ENCODE data around the gene KREMEN1. TPM values are rescaled to one million over a fixed set of nuclear protein-coding genes. Genes with fewer than 3 reads are reported as not detected.

Gene KREMEN1
- total RNA-seq, 1 experiment from 2014 or later: 2.4 TPM

- Histone ChIP-seq H3K27me3 (no peaks in the 10 kb centered on the region), H3K36me3 (no peaks in the 10 kb centered on the region), H3K4me3 (no peak overlapping the region), H3K9me3 (no peaks in the 10 kb centered on the region)
- DNase-seq: no peak
Measured at GRCh38 chr22:29207562-29208501, 135.0 kb downstream of the KREMEN1 start.

DNA sequence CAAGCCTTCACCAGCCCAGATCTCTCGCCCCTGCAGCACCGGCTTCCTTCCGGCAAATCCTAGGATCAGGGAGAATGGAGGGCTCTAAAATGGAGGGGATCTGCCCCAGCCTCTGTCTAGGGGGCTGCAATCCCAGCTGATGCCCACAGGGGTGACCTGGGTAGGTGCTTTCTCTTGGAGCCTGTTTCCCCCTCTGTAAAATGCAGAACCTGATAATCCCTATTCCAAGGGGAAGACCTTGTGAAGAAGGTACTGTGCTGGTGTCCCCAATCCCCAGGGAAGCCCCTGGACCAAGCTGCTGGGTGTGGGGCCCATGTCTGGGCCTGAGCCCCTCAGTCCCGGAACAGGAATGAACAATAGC is 135.6 kb downstream of the KREMEN1 start:
- Histone ChIP-seq H3K4me3 (no peak overlapping the region), H3K36me3 (no peaks in the 10 kb centered on the region), H3K9me3 (no peaks in the 10 kb centered on the region), H3K27me3 (no peaks in the 10 kb centered on the region)
- no peak for DNase-seq

- Histone ChIP-seq H3K4me3 (no peak overlapping the region), H3K36me3 (no peaks in the 10 kb centered on the region), H3K27me3 (no peaks in the 10 kb centered on the region), H3K9me3 (no peaks in the 10 kb centered on the region)
- DNase-seq: no peak
Measured at GRCh38 chr22:29208879-29209623, 136.2 kb downstream of the KREMEN1 start.

DNA sequence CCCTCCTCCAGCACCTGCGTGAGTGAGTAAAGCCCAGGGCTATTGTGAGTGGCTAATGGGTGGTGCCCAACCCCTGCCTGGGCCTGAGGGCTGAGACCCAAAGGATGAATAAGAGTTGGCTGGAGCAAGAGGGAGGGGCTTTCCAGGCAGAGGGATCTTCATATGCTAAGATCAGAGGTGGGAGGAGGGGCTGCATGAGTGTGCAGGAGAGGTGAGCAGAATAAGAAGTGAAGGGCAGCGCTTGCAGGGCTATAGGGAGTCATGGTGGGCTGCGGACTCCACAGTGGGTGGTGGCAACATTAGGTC is 136.7 kb downstream of the KREMEN1 start:
- no peak overlapping the region for H3K4me3 ChIP-seq
- no peaks in the 10 kb centered on the region for H3K36me3 ChIP-seq
- no peaks in the 10 kb centered on the region for H3K9me3 ChIP-seq
- no peaks in the 10 kb centered on the region for H3K27me3 ChIP-seq
- DNase-seq: peak; percentile 58

DNA sequence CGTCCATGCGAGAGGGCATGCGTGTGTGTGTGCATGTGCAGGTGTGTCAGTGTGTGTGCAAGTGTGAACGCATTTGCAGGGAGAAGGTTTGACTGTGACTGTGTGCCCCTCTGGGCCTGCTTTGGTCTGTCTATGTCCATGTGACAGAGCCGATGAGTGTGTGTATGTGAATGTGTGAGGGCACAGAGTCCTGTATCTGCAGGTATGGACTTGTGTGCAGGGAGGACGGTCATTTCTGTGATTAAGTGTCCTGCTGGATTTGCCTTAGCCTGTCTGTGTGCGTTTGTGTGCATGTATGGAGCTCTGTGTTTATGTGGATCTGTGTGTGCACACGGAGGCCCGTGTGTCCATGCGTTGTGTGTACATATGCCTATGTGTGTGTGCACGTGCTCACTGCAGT is 138.2 kb downstream of the KREMEN1 start:
- Histone ChIP-seq H3K36me3 (no peaks in the 10 kb centered on the region), H3K27me3 (no peaks in the 10 kb centered on the region), H3K9me3 (no peaks in the 10 kb centered on the region), H3K4me3 (no peak overlapping the region)
- no peak for DNase-seq

GRCh38 chr22:29211466-29211865 is 138.6 kb downstream of the KREMEN1 start:
- Histone ChIP-seq H3K36me3 (no peaks in the 10 kb centered on the region), H3K4me3 (no peak overlapping the region), H3K9me3 (no peaks in the 10 kb centered on the region), H3K27me3 (no peaks in the 10 kb centered on the region)
- DNase-seq: no peak

- Histone ChIP-seq H3K9me3 (no peaks in the 10 kb centered on the region), H3K4me3 (no peak overlapping the region), H3K36me3 (no peaks in the 10 kb centered on the region), H3K27me3 (no peaks in the 10 kb centered on the region)
- no peak for DNase-seq
Measured at GRCh38 chr22:29212743-29213142, 139.9 kb downstream of the KREMEN1 start.

DNA sequence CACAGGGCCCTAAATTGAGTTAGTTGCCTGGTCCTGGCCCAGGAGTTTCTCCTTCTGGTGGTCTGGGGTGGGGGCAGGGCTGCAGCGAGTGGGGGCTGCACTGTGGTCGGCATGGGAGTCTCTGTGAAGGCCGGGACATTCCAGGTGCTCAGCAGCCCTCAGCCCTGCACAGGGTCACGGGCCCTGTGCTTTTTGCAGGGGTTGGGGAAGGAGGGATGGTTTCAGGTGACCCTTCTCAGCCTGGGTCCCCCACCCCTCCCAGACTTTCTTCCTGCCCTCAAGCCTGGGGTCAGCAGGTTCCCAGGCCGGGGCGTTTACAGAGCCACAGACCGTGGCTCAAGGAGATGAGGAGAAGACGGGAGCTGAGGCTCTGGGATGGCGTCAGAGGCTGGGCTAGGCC is 140.7 kb downstream of the KREMEN1 start:
- Histone ChIP-seq H3K9me3 (no peaks in the 10 kb centered on the region), H3K27me3 (no peaks in the 10 kb centered on the region), H3K36me3 (no peaks in the 10 kb centered on the region), H3K4me3 (no peak overlapping the region)
- no peak for DNase-seq

- H3K27me3 ChIP-seq: no peaks in the 10 kb centered on the region
- no peaks in the 10 kb centered on the region for H3K36me3 ChIP-seq
- no peak overlapping the region for H3K4me3 ChIP-seq
- no peaks in the 10 kb centered on the region for H3K9me3 ChIP-seq
- no peak for DNase-seq
Measured at GRCh38 chr22:29214232-29214631, 141.4 kb downstream of the KREMEN1 start.

GRCh38 chr22:29215012-29215860 is 142.4 kb downstream of the KREMEN1 start:
- Histone ChIP-seq H3K27me3 (no peaks in the 10 kb centered on the region), H3K9me3 (no peaks in the 10 kb centered on the region), H3K36me3 (no peaks in the 10 kb centered on the region), H3K4me3 (no peak overlapping the region)
- no peak for DNase-seq

DNA sequence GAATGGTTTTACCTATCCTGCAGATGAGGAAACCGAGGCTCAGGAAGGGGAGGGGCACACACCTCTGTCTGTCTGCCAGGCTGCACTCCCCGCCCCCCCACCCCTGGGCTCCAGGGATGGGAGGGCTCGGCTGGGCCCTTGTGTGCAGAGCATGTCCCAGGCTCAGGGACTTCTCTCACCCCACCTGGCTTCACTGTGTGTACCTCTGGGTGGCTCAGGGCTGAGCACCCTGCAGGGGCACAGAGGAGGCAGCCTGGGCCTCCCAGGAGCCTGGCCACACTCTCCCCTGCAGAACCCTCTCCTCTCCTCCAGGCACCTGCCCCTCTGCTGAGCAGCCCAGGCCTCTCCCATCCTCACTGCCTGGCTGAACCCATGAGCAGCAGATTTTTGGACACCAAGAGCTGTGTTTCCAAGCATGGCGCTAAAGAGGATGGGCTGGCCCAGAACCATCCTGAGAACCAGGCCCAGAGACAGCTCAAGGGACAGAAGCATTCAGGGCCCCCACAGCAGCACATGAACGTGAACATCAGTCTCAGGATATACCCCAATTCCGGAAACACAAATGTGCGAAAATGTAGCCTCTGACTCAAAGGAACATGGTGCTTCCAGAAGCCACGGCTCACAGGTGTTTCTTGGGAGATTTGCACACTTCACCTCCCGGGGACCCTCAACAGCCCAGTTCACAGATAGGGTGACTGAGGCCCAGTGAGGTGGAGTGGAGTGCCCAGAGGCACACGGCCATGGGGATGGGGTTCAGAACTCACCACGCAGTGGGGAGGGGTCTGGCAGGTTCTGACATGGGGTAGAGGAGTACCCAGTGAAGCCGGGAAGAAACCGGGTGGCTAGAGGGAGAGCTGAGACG is 143.4 kb downstream of the KREMEN1 start:
- no peak for DNase-seq
- no peaks in the 10 kb centered on the region for H3K27me3 ChIP-seq
- H3K36me3 ChIP-seq: no peaks in the 10 kb centered on the region
- H3K4me3 ChIP-seq: no peak overlapping the region
- no peaks in the 10 kb centered on the region for H3K9me3 ChIP-seq

GRCh38 chr22:29216873-29217666 is 144.2 kb downstream of the KREMEN1 start:
- no peaks in the 10 kb centered on the region for H3K36me3 ChIP-seq
- no peaks in the 10 kb centered on the region for H3K9me3 ChIP-seq
- no peaks in the 10 kb centered on the region for H3K27me3 ChIP-seq
- no peak overlapping the region for H3K4me3 ChIP-seq
- peak; percentile 28 for DNase-seq

Measured in MG63 (cell line).